ENCODE results near the gene CRCP.

CRCP gene

DNA sequence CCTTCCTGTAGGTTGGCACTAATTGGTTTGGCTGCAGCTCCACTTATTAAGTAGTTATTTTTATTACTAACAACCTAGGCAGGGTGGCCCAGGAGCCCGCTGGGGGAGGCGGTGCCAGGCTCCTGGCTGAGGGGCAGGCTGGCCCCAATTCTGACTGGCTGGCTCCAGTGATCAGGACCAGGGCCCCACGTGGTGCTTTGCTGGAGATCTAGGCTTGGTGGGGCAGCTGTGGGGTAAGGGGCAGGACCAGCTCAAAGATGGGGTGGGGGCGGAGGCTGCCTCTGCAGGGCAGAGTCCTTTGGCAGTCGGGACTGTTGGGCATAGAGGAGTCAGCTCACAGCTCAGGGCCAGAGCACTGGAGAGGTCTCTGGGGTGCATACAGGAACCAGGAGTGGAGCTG is 36.6 kb upstream of the CRCP start:
- H3K4me3 ChIP-seq (ENCODE audit: control insufficient read depth, low read depth, low read length) = no peak overlapping the region
- no peak for TF ChIP-seq CTCF (IDR thresholded peaks at IDR 0.05; ENCODE audit: control insufficient read depth, insufficient read depth, low read depth, low read length, missing control alignments)
- DNase-seq (ENCODE audit: low read depth) = no peak

GRCh38 chr7:66082083-66082482 is 32.6 kb upstream of the CRCP start:
- TF ChIP-seq CTCF (IDR thresholded peaks at IDR 0.05; ENCODE audit: control insufficient read depth, insufficient read depth, low read depth, low read length, missing control alignments) = no peak
- H3K4me3 ChIP-seq (ENCODE audit: control insufficient read depth, low read depth, low read length) = no peak overlapping the region

DNA sequence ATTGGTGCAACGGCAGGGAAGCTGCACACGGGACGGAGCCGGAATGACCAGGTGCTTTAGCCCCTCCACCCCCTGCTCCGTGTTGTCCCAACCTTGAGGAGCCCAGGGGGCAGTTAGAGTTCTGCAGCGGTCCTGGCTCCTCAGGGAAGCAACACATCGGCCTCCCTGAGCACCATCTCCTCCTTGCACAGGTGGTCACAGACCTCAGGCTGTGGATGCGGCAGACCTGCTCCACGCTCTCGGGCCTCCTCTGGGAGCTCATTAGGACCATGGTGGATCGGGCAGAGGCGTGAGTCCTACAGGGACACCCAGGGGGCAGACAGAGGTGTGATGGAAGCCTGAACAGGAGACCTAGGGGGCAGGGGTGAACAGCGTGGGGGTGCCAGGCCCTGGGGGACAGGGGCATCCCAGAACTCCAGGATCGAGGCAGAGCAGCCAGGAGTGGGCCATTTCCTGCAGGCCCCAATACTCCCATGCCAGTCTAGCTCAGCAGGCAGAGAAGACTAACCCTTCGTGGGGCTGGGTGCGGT is 31.7 kb upstream of the CRCP start:
- no peak for DNase-seq (ENCODE audit: low read depth)
- TF ChIP-seq CTCF (IDR thresholded peaks at IDR 0.05; ENCODE audit: control insufficient read depth, insufficient read depth, low read depth, low read length, missing control alignments) = no peak
- H3K4me3 ChIP-seq (ENCODE audit: control insufficient read depth, low read depth, low read length) = no peak overlapping the region

More at GRCh38 chr7:66082083-66082482, 32.6 kb upstream of the CRCP start:
- DNase-seq (ENCODE audit: low read depth) = no peak

DNA sequence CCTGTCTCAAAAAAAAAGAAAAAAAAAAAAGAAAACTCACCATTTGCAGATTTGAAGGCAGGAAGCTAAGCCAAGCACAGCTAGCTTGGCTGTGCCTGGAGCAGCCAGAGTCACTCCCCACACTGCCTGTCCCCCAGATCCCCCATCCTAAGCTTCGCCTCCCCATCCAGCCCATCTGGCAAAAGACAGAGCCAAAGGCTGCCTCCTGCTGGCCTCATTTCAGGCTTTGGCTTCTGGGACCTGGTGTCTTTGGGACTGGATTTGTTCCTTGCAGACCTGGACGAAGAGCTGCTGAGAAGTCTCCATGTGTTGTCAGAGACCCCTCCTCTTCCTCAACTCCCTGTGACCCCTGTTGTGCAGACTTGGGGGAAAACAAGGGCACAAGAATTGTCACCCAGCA is 31.0 kb upstream of the CRCP start:
- no peak for DNase-seq (ENCODE audit: low read depth)
- TF ChIP-seq CTCF (IDR thresholded peaks at IDR 0.05; ENCODE audit: control insufficient read depth, insufficient read depth, low read depth, low read length, missing control alignments) = peak; percentile 11
- H3K4me3 ChIP-seq (ENCODE audit: control insufficient read depth, low read depth, low read length) = no peak overlapping the region

GRCh38 chr7:66088861-66089838 is 25.5 kb upstream of the CRCP start:
- TF ChIP-seq CTCF (IDR thresholded peaks at IDR 0.05; ENCODE audit: control insufficient read depth, insufficient read depth, low read depth, low read length, missing control alignments) = no peak
- no peak for DNase-seq (ENCODE audit: low read depth)
- H3K4me3 ChIP-seq (ENCODE audit: control insufficient read depth, low read depth, low read length) = no peak overlapping the region

DNA sequence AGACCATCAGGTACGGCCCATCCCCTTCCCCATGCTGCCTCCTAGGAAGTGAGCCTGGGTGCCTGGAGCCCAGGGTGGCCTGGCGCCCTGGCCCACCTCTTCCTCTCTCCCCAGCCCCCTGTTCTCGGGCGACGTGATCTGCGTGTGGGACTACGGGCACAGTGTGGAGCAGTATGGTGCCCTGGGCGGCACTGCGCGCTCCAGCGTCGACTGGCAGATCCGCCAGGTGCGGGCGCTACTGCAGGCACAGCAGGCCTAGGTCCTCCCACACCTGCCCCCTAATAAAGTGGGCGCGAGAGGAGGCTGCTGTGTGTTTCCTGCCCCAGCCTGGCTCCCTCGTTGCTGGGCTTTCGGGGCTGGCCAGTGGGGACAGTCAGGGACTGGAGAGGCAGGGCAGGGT is 22.0 kb upstream of the CRCP start:
- no peak for TF ChIP-seq CTCF (IDR thresholded peaks at IDR 0.05; ENCODE audit: control insufficient read depth, insufficient read depth, low read depth, low read length, missing control alignments)
- H3K4me3 ChIP-seq (ENCODE audit: control insufficient read depth, low read depth, low read length) = no peak overlapping the region
- DNase-seq (ENCODE audit: low read depth) = no peak

All from AG09309 (cell line).